Astrocyte (in vitro differentiated cells and primary cell): Measurements from ENCODE around the gene CDK3. TPM values are rescaled to one million over a fixed set of nuclear protein-coding genes. Genes with fewer than 3 reads are reported as not detected.
"Not testable (repeated sequence)": the region's sequence is repeated elsewhere in the genome, so short reads cannot be mapped to it uniquely, and the experiment has no call there.

Experiments used
- DNase-seq: peaks from one replicate; pipeline ENCODE4 v3.0.0-alpha.2; 2010; ENCODE audit warnings: low read depth
- FAIRE-seq: peaks from 2 replicates; lab custom pipeline; 2011; peaks lifted over from hg19 to GRCh38; lab: Jason Lieb, UNC
- H2AFZ ChIP-seq: 2 replicates; pipeline ENCODE4 v1.6.0; 2012; ENCODE audit warnings: low read depth, low read length, inconsistent platforms
- H3K27ac ChIP-seq: 2 replicates; pipeline ENCODE4 v1.5.1; 2011; ENCODE audit warnings: low read depth, low read length, inconsistent platforms
- H3K27me3 ChIP-seq: 2 replicates; pipeline ENCODE4 v1.6.0; 2011; ENCODE audit warnings: low read length, inconsistent platforms; ENCODE audit not compliant: insufficient read depth
- H3K36me3 ChIP-seq: 2 replicates; pipeline ENCODE4 v1.5.1; 2011; ENCODE audit warnings: low read length, inconsistent platforms; ENCODE audit not compliant: insufficient read depth
- H3K4me1 ChIP-seq: 2 replicates; pipeline ENCODE4 v1.5.1; 2011; ENCODE audit warnings: low read length, inconsistent platforms; ENCODE audit not compliant: insufficient read depth
- H3K4me2 ChIP-seq: 2 replicates; pipeline ENCODE4 v1.6.0; 2012; ENCODE audit warnings: low read length, inconsistent platforms
- H3K4me3 ChIP-seq: 2 replicates; pipeline ENCODE4 v1.5.1; 2011; ENCODE audit warnings: low read depth, mild to moderate bottlenecking, low read length, inconsistent platforms; ENCODE audit not compliant: insufficient read depth
- H3K79me2 ChIP-seq: 2 replicates; pipeline ENCODE4 v1.6.0; 2012; ENCODE audit warnings: mild to moderate bottlenecking, low read length, inconsistent platforms; ENCODE audit not compliant: insufficient read depth
- H3K9ac ChIP-seq: 2 replicates; pipeline ENCODE4 v1.6.0; 2012; ENCODE audit warnings: mild to moderate bottlenecking, low read length, inconsistent platforms
- H3K9me3 ChIP-seq: 2 replicates; pipeline ENCODE4 v1.5.1; 2012; ENCODE audit warnings: low read depth, mild to moderate bottlenecking, low read length, inconsistent platforms; ENCODE audit not compliant: insufficient read depth
- H4K20me1 ChIP-seq: 2 replicates; pipeline ENCODE4 v1.6.0; 2012; ENCODE audit warnings: low read length, inconsistent platforms; ENCODE audit not compliant: insufficient read depth
- H3K27ac Mint-ChIP-seq: one replicate; pipeline ENCODE4 v1.8.0; 2021; ENCODE audit warnings: mild to moderate bottlenecking, mixed read lengths; ENCODE audit not compliant: unreplicated experiment
- H3K27me3 Mint-ChIP-seq: one replicate; pipeline ENCODE4 v1.8.0; 2021; ENCODE audit warnings: low read depth, mixed read lengths; ENCODE audit not compliant: unreplicated experiment
- H3K36me3 Mint-ChIP-seq: one replicate; pipeline ENCODE4 v1.8.0; 2021; ENCODE audit warnings: low read depth, mixed read lengths; ENCODE audit not compliant: unreplicated experiment
- H3K4me1 Mint-ChIP-seq: one replicate; pipeline ENCODE4 v1.8.0; 2021; ENCODE audit warnings: low read depth, mixed read lengths; ENCODE audit not compliant: unreplicated experiment
- H3K4me3 Mint-ChIP-seq: one replicate; pipeline ENCODE4 v1.8.0; 2021; ENCODE audit warnings: mild to moderate bottlenecking, moderate library complexity, mixed read lengths; ENCODE audit not compliant: unreplicated experiment
- H3K9me3 Mint-ChIP-seq: one replicate; pipeline ENCODE4 v1.8.0; 2021; ENCODE audit warnings: mild to moderate bottlenecking, mixed read lengths; ENCODE audit not compliant: unreplicated experiment
- CTCF ChIP-seq: IDR thresholded peaks from 2 replicates; pipeline ENCODE4 v1.5.1; 2011; ENCODE audit warnings: low read depth, mild to moderate bottlenecking, inconsistent platforms, low read length, moderate library complexity; ENCODE audit not compliant: insufficient read depth
- EZH2 ChIP-seq: IDR thresholded peaks from 2 replicates; pipeline ENCODE4 v1.6.1; 2012; ENCODE audit warnings: mild to moderate bottlenecking, low read length, inconsistent platforms; ENCODE audit not compliant: insufficient read depth
- total RNA-seq: library from RNA; stranded (reverse); gene quantifications from 2 replicates; pipeline ENCODE4 v1.2.1, GENCODE V29; 2021

Gene CDK3
- total RNA-seq, 1 donor from 2014 or later = 5.0 TPM

GRCh38 chr17:75970011-75970523 lies 30.6 kb upstream of the CDK3 start:
- Histone ChIP-seq H3K27ac (no peak overlapping the region), H3K36me3 (peaks cover 6% of the 10 kb centered on the region), H2AFZ (no peak overlapping the region), H3K9me3 (no peaks in the 10 kb centered on the region), H3K4me1 (no peaks in the 10 kb centered on the region), H3K4me2 (no peak overlapping the region), H4K20me1 (peaks cover 19% of the 10 kb centered on the region), H3K27me3 (no peaks in the 10 kb centered on the region), H3K79me2 (peaks cover 27% of the 10 kb centered on the region), H3K9ac (no peak overlapping the region), H3K4me3 (no peak overlapping the region)
- FAIRE-seq (no peak), DNase-seq (no peak)
- Mint-ChIP-seq H3K4me1 (peaks cover 2% of the 10 kb centered on the region), H3K36me3 (peaks cover 23% of the 10 kb centered on the region), H3K9me3 (no peaks in the 10 kb centered on the region), H3K4me3 (no peak overlapping the region), H3K27ac (no peak overlapping the region), H3K27me3 (no peaks in the 10 kb centered on the region)
- TF ChIP-seq CTCF (no peak), EZH2 (no peak)

GRCh38 chr17:75970626-75971025 lies 30.0 kb upstream of the CDK3 start:
- Histone ChIP-seq H3K9ac (no peak overlapping the region), H3K9me3 (no peaks in the 10 kb centered on the region), H3K27me3 (no peaks in the 10 kb centered on the region), H4K20me1 (peaks cover 25% of the 10 kb centered on the region), H3K4me2 (no peak overlapping the region), H2AFZ (no peak overlapping the region), H3K36me3 (peaks cover 6% of the 10 kb centered on the region), H3K4me1 (no peaks in the 10 kb centered on the region), H3K4me3 (no peak overlapping the region), H3K79me2 (peaks cover 33% of the 10 kb centered on the region), H3K27ac (no peak overlapping the region)
- peaks cover 2% of the 10 kb centered on the region for H3K4me1 Mint-ChIP-seq
- no peak overlapping the region for H3K27ac Mint-ChIP-seq
- H3K27me3 Mint-ChIP-seq = no peaks in the 10 kb centered on the region
- TF ChIP-seq EZH2 (no peak), CTCF (no peak)
- DNase-seq (no peak), FAIRE-seq (no peak)
- no peak overlapping the region for H3K4me3 Mint-ChIP-seq
- peaks cover 23% of the 10 kb centered on the region for H3K36me3 Mint-ChIP-seq
- H3K9me3 Mint-ChIP-seq = no peaks in the 10 kb centered on the region

- not testable (repeated sequence) for H3K27me3 Mint-ChIP-seq, H3K4me1 ChIP-seq, FAIRE-seq, H3K36me3 ChIP-seq, H3K4me3 ChIP-seq, H3K9me3 ChIP-seq, H3K9me3 Mint-ChIP-seq, H2AFZ ChIP-seq, H3K4me2 ChIP-seq, H3K27me3 ChIP-seq, DNase-seq, H3K27ac Mint-ChIP-seq, H3K9ac ChIP-seq, H3K27ac ChIP-seq
- Histone ChIP-seq H3K79me2 (peaks cover 55% of the 10 kb centered on the region), H4K20me1 (peaks cover 24% of the 10 kb centered on the region)
- Mint-ChIP-seq H3K36me3 (peaks cover 28% of the 10 kb centered on the region), H3K4me3 (peak overlapping the region; percentile 75), H3K4me1 (peaks cover 15% of the 10 kb centered on the region)
These were observed 25.5 kb upstream of the CDK3 start for GRCh38 chr17:75975187-75975586.
